ENCODE measurements around the gene RAB30. TPM values are rescaled to one million over a fixed set of nuclear protein-coding genes. Genes with fewer than 3 reads are reported as not detected.
"Not testable (repeated sequence)": the region's sequence is repeated elsewhere in the genome, so short reads cannot be mapped to it uniquely, and the experiment has no call there.

RAB30 gene
- total RNA-seq, 1 experiment from 2014 or later, result 1.1 TPM

DNA sequence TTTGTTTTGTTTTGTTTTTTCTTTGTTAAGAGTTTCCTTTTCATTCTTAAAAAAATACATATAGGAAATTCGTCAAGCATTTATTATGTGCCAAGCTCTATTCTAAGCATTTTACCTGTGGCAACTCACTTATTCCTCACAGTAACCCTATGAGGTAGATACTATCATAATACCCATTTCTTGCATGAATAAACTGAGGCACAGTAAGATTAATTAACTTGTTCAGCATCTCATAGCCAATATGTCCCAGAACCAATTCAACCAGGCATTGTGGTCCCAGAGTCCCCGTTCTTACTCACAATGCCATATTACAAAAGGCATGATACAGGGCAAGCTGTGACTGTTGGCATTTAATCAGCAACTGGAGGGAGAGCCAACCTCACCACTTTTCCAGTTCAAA is 83.7 kb downstream of the RAB30 start:
- DNase-seq (ENCODE audit: low spot score), result no peak

GRCh38 chr11:82986446-82986845 is 85.3 kb downstream of the RAB30 start:
- no peak for DNase-seq (ENCODE audit: low spot score)

GRCh38 chr11:82981852-82982251 is 89.8 kb downstream of the RAB30 start:
- no peak for DNase-seq (ENCODE audit: low spot score)

GRCh38 chr11:82980947-82981346 is 90.8 kb downstream of the RAB30 start:
- no peak for DNase-seq (ENCODE audit: low spot score)

DNA sequence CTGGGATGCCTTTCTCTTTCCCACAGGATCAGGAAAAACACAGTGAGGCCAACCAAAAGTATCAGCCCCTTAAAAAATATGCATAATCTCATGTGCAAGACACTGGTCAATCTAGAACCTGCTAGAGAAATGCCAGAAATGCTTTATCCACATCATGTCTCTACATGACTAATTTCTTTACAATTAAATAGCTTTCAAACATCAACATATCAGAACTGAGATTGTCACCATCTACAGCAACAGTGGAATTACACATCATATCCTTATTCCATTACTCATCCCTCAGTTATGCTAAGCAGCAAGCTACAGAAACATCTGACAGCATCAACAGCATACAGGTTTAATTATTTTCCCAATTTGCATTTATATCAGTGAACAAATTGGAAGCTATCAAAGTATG is 91.4 kb downstream of the RAB30 start:
- no peak for DNase-seq (ENCODE audit: low spot score)

DNA sequence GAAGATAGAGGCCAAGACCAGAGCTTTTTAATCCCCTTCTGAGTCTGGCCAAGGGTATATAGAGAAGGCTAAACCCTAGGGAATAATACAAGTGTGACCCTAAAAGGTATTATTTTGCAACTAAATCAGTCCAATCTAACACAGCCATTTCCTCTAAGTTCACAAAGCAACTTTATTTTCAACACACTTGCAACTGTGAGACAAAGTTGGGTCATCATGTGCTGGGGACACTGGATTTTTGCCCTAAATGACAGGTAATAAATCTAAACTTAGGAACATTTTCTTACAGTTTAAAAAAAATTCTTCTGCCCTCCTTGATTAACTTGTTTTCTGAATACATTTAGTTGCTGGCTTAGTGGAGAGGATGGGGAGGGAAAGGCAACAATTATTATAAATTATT is 91.9 kb downstream of the RAB30 start:
- no peak for DNase-seq (ENCODE audit: low spot score)

DNA sequence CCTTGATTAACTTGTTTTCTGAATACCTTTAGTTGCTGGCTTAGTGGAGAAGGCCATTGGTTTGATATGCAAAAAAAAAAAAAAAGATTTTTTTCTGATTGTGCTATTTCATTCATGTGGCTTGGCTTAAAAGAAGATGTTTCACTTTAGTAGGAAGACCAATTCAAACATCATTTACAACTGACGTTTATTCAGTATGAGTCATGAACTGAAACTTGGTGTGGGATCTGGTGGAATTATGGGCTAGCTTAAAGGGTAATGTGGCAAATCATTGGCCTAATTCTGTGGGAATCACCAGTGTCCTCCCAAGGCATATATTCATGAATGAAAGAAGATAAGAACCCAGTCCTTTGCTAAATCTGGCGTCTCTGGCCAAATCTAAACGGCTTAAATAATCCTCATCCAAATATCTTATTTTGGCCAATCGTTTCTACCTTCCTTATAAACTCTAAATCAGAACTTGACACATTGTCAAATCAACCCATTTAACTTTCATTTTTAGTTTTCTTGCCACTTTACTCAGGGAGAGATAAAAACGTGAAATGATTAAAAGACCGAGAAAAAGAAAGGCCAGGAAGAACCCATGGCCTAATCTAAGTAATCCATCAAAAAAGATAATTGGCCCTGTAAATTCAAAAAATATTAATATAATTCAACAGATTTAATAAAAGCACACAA is 93.1 kb downstream of the RAB30 start:
- no peak for DNase-seq (ENCODE audit: low spot score)

DNA sequence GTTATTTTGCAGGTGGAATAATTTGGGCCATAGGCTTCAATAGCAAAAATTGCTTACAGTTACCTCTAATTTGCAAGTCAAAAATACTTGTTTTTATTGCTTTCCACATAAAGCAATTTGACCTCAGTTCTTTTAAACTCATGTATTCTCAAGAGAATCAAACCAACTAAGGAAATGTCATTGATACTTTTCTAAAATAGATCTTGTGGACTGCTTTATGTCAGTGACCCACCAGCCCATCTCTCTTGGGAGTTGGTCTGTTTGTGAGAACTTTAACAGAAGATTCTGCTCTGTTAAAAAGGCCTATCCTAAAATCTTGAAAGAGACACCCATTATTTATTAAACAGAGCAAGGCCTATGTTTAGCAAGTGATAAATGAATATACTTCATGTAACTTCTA is 94.9 kb downstream of the RAB30 start:
- DNase-seq (ENCODE audit: low spot score), result no peak

- DNase-seq (ENCODE audit: low spot score), result no peak
These were observed 95.8 kb downstream of the RAB30 start for GRCh38 chr11:82975882-82976281.

DNA sequence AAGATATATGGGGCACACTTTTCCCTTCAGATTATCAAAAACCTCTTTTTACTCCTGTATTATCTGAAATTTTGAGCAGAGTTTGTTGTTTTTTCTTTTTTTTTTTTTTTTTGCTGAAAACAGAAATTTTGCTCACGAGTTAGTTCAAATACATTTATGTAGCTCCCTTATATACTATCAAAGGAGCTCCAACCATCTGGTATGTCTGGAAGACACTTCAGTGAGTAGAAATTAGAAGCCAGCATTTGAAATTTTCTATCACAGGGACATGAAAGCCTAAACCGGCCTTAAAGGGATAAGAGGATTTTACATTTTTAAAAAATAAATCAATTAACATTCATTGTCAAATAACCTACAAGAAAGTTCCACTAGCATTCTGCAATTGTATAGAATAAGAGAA is 96.8 kb downstream of the RAB30 start:
- no peak for DNase-seq (ENCODE audit: low spot score)

DNA sequence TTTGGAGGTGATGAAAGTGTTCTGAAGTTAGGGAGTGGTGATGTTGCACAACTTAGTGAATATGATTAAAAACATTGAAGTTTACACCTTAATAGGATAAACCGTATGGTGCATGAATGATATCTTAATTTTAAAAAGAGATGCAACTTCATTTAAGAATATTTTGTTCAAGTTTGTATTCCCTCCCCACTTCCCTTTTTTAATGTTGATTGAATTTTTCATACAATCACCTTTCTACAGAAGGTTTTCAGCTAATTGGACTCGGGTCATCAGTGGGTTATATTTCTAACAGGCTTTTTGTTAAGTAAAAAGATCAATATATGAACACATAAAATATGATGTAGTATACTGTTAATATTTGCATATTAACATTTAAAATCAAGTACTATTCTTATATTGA is 97.6 kb downstream of the RAB30 start:
- no peak for DNase-seq (ENCODE audit: low spot score)

GRCh38 chr11:82972103-82972502 is 99.6 kb downstream of the RAB30 start:
- DNase-seq (ENCODE audit: low spot score), result no peak

- not testable (repeated sequence) for DNase-seq (ENCODE audit: low spot score)
These were observed 100.2 kb downstream of the RAB30 start for GRCh38 chr11:82971519-82971946.

DNA sequence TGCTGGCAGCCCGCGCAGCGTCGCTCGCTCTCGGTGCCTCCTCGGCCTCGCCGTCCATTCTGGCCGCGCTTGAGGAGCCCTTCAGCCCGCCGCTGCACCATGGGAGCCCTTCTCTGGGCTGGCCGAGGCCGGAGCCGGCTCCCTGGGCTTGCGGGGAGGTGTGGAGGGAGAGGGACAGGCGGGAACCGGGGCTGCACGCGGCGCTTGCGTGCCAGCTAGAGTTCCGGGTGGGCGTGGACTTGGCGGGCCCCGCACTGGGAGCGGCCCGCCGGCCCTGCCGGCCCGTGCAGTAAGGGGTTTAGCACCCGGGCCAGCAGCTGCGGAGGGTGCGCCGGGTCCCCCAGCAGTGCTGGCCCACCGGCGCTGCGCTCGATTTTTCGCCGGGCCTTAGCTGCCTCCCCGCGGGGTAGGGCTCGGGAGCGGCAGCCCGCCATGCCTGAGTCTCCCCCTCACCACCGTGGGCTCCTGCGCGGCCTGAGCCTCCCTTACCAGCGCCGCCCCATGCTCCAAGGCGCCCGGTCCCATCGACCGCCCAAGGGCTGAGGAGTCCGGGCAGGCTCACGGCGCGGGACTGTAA is 101.1 kb downstream of the RAB30 start:
- DNase-seq (ENCODE audit: low spot score), result not testable (repeated sequence)

DNA sequence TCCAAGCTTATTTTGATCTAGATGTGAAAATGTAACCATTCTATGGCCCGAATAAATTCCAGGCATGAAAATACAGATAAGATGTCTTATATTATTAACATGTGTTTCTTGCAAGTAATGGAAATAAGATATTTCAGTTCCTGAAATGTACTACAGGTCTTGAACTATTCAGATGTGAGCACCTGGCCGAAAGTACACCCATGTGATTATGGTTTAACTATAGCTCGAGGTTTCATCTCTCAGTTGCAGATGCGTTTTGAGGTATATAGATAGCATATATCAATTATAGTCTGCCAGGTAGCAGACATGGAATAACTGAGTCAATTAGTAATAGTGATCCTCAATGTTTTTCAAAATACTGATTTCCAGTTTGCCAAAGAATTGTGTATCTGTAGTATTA is 101.9 kb downstream of the RAB30 start:
- DNase-seq (ENCODE audit: low spot score), result no peak

DNA sequence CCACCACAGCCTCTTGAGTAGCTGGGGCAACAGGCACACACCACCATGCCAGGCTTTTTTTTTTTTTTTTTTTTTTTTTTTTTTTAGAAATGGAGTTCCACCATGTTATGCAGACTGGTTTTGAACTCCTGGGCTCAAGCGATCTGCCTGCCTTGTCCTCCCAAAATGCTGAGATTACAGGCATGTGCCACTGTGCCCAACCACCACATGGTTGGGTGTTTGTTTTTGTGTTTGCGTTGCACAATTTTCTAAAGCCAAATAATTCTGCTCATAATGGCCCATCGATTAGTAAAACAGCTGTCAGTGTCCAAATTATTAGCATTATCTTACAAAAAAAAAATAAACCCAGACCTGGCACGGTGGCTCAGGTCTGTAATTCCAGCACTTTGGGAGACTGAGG is 104.3 kb downstream of the RAB30 start:
- DNase-seq (ENCODE audit: low spot score), result no peak

DNA sequence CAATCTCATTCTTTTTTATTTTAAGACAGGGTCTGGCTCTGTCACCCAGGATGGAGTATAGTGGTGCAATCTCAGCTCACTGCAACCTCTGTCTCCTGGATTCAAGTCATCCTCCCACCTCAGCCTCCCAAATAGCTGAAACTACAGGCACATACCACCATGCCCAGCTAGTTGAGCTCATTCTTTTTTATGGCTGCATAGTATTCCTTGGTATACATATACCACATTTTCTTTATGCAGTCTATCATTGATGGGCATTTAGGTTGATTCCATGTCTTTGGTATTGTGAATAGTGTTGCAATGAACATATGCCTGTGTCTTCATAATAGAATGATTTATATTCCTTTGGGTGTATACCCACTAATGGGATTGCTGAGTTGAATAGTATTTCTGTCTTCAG is 109.7 kb downstream of the RAB30 start:
- DNase-seq (ENCODE audit: low spot score), result not testable (repeated sequence)

DNA sequence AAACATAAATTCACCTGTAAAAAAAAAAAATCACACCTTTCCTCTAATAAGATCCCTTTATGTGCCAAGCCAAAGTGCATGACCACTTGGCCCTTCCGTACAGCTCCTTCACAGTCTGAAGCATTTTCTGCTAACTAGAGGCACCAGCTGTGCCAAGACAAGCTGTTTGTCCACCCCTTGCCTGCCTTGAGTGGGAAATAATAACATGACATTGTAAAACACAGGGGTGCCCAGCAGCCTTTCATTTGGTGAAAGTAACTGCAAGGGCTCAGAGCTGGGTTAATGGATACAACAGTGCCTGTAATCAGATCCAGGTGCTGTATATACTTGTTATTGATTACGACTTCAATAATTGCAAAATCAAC is 110.9 kb downstream of the RAB30 start:
- DNase-seq (ENCODE audit: low spot score), result no peak

DNA sequence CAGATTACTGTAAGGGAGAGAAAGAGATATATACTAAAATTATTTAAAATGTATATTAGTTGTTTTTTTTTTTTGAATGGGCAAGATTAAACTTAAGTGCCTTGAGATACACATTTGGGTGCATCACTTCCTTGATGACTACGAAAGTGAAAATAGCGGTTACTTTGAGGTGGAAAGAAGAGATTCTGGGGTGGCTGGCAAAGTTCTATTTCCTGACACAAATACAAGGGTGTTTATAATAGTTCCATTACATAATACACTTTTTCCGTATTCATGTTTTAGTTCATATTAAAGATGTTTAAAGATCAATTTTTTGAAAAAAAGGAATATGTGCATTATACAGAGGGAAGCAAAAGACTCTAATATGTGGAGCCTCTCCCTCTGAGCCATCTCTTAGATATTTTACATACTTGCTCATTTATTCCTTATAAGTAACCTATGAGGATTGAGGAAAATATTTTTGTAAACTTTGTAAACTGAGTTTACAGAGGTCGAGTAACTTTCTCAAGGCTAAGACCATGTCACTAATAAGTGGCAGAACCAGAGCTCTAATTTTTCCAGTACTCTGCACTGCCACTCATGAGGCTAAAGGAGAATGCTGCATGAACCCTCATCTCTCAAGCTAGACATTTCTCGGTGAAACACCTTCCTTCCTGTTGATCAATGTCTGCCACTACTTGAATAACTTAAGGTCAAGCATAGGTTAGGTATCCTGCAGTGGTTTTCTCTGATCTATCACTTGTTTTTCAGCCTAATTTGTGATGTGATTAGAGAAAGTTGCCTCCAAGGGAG is 111.5 kb downstream of the RAB30 start:
- no peak for DNase-seq (ENCODE audit: low spot score)

DNA sequence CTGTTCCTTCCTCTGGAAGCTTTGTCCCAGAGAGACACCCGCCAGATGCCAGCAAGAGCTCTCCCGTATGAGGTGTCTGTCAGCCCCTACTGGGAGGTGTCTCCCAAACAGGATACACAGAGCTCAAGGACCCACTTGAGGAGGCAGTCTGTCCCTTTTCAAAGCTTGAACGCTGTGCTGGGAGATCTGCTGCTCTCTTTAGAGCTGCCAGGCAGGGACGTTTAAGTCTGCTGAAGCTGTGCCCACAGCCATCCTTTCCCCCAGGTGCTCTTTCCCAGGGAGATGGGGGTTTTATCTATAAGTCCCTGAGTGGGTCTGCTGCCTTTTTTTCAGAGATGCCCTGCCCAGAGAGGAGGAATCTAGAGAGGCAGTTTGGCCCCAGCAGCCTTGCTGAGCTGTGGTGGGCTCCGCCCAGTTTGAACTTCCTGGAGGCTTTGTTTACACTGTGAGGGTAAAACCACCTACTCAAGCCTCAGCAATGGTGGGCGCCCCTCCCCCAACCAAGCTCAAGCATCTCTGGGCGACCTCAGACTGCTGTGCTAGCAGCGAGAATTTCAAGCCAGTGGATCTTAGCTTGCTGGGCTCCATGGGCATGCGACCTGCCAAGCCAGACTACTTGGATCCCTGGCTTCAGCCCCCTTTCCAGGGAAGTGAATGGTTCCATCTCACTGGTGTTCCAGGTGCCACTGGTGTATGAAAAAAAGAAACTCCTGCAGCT is 115.8 kb downstream of the RAB30 start:
- not testable (repeated sequence) for DNase-seq (ENCODE audit: low spot score)

DNA sequence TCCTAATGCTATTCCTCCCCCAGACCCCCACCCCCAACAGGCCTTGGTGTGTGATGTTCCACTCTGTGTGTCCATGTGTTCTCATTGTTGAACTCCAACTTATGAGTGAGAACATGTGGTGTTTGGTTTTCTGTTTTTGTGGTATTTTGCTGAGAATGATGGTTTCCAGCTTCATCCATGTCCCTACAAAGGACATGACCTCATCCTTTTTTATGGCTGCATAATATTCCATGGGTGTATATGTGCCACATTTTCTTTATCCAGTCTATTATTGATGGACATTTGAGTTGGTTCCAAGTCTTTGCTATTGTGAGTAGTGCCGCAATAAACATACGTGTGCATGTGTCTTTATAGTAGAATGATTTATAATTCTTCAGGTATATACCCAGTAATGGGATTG is 121.2 kb downstream of the RAB30 start:
- DNase-seq (ENCODE audit: low spot score), result not testable (repeated sequence)

GRCh38 chr11:82949352-82949751 is 122.3 kb downstream of the RAB30 start:
- no peak for DNase-seq (ENCODE audit: low spot score)

Data from HT-29 (cell line).